WERI-Rb-1 (cell line): ENCODE data around the gene HDAC10.

Experiments
- DNase-seq: peaks from one replicate; pipeline ENCODE4 v3.0.0-alpha.2; 2020
- H3K27ac ChIP-seq: fragments of 250-450 bp; sonication (Bioruptor Pico); 2 replicates; pipeline ENCODE4 v1.5.1; 2020; ENCODE audit warnings: mild to moderate bottlenecking, moderate library complexity
- H3K27me3 ChIP-seq: fragments of 250-450 bp; sonication (Bioruptor Pico); 2 replicates; pipeline ENCODE4 v1.5.1; 2021; ENCODE audit warnings: mild to moderate bottlenecking, low read depth, moderate library complexity; ENCODE audit not compliant: insufficient read depth, severe bottlenecking
- H3K36me3 ChIP-seq: fragments of 250-450 bp; sonication (Bioruptor Pico); 2 replicates; pipeline ENCODE4 v1.5.1; 2020; ENCODE audit warnings: mild to moderate bottlenecking, moderate library complexity
- H3K4me3 ChIP-seq: 2 replicates; pipeline ENCODE4 v1.5.1; 2011; ENCODE audit warnings: low read depth, mild to moderate bottlenecking, control low read depth, low read length
- H3K9me3 ChIP-seq: fragments of 250-450 bp; sonication (Bioruptor Pico); 2 replicates; pipeline ENCODE4 v1.5.1; 2021; ENCODE audit warnings: mild to moderate bottlenecking, moderate library complexity; ENCODE audit not compliant: severe bottlenecking
- TF ChIP-seq, protein P1 (sequence below): IDR thresholded peaks from 2 replicates; pipeline ENCODE4 v1.5.1; 2011; ENCODE audit warnings: low read depth, mild to moderate bottlenecking, control low read depth, inconsistent platforms, low read length

The HDAC10 gene

DNA sequence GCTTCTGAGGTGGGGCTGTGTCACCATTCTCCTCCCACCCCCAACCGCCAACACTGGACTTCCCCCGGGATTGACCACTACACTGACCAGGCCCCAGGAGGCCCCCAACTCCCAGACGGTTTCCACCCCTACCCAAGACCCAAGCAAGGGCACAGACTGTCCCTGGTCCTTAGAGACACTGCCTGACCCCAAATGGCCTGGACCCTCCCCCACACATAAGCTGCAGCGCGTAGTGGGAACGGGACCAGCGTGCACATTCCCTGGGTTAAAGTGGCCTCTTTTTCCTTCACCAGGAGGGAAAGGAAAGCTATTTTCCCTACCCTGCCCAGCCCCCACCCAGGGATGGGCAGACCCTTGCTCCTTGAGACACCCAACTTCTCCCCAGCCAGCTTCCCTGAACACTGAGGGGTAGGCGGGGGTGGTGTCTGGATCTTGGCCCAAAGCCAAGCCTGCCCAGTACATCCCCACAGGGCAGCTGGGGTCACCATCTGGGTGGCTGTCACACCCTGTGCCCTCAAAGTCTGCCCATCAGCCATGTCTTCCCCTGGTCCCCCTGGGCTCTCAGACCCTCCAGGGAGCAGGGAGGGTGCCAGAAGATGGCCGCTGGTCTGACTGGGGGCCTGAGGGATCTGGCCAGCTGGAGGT is 12.0 kb upstream of the HDAC10 start:
- H3K4me3 ChIP-seq: peak overlapping the region; percentile 15
- DNase-seq: peak; percentile 70
- H3K9me3 ChIP-seq: no peaks in the 10 kb centered on the region
- TF ChIP-seq, protein P1, sequence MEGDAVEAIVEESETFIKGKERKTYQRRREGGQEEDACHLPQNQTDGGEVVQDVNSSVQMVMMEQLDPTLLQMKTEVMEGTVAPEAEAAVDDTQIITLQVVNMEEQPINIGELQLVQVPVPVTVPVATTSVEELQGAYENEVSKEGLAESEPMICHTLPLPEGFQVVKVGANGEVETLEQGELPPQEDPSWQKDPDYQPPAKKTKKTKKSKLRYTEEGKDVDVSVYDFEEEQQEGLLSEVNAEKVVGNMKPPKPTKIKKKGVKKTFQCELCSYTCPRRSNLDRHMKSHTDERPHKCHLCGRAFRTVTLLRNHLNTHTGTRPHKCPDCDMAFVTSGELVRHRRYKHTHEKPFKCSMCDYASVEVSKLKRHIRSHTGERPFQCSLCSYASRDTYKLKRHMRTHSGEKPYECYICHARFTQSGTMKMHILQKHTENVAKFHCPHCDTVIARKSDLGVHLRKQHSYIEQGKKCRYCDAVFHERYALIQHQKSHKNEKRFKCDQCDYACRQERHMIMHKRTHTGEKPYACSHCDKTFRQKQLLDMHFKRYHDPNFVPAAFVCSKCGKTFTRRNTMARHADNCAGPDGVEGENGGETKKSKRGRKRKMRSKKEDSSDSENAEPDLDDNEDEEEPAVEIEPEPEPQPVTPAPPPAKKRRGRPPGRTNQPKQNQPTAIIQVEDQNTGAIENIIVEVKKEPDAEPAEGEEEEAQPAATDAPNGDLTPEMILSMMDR: no peak
- no peaks in the 10 kb centered on the region for H3K27me3 ChIP-seq
- H3K36me3 ChIP-seq: peaks cover 35% of the 10 kb centered on the region
- peak overlapping the region; percentile 80 for H3K27ac ChIP-seq

DNA sequence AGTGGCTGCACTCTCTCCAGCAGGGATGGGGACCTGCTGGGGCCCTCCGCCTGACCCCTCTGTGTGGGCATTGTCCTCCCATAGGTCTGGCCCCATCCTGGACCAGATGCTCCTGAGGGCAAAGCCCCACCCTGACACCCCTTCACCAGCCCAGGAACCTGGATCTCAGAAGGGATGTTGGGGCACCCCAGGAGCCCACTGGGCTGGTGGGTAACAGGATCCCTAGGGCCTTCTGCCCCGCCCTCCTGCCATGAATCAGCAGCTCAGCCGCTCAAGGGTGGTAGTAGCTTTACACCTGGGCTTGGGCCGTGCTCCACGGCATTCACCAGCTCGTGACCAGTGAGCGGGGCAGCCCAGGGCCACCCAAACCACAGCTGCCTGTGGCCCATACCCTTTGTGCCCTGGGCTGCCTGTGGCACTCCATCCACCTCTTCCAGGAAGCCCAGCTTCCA is 11.4 kb upstream of the HDAC10 start:
- H3K4me3 ChIP-seq: peak overlapping the region; percentile 24
- no peaks in the 10 kb centered on the region for H3K9me3 ChIP-seq
- peaks cover 38% of the 10 kb centered on the region for H3K36me3 ChIP-seq
- H3K27ac ChIP-seq: peak overlapping the region; percentile 80
- H3K27me3 ChIP-seq: no peaks in the 10 kb centered on the region
- TF ChIP-seq, protein P1: no peak
- DNase-seq: peak; percentile 53

DNA sequence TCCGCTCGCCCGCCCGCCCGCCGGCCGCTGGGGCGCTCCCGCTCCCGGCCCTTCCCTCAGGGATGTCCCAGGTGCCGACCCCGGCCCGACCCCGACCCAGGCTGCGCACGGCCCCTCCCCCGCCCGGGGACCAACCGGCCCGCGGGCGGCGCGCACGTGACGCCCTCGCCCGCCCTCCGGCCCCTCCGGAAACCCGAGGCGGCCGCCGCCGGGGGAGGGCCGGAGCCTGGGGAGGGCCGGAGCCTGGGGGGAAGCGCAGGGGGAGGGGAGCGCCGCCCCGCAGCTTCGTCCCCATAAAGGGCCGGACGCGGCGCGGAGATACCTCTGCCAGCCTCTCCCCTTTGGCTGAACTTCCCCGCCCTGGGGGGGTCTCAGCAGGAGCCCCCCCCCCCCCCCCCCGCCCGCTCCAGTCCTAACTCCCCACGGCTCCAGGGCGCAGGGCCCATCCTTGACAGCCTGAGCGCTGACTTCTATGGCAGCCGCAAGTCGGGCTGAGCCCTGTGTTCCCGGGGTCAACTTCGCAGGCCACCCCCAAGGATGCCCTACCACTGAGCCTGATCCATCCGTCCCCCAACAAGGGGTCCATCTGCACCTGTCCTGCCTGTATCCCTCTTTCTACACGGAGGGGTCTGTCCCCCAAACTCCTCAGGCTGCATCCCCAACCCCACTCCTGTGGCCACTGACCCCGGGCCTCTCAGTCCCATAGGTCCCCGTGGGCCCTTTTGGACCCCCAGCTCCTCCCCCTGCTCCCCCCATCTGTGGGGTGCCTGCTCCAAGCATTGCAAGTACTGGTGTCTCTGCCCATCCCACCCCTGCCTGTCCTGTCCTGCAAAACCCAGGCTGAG is 10.8 kb upstream of the HDAC10 start, which contains the start of gene MAPK12:
MAPK12 (minus strand) TSS at position 69 of the 845 bp plus-strand sequence. CDS start 174 bp downstream, outside the sequence.
- Histone ChIP-seq H3K36me3 (peaks cover 38% of the 10 kb centered on the region), H3K27ac (peak within 1 kb of the TSS; percentile 80), H3K4me3 (peak within 1 kb of the TSS; percentile 77), H3K27me3 (no peaks in the 10 kb centered on the region), H3K9me3 (no peaks in the 10 kb centered on the region)
- peak; percentile 75 for DNase-seq
- TF ChIP-seq, protein P1: no peak

DNA sequence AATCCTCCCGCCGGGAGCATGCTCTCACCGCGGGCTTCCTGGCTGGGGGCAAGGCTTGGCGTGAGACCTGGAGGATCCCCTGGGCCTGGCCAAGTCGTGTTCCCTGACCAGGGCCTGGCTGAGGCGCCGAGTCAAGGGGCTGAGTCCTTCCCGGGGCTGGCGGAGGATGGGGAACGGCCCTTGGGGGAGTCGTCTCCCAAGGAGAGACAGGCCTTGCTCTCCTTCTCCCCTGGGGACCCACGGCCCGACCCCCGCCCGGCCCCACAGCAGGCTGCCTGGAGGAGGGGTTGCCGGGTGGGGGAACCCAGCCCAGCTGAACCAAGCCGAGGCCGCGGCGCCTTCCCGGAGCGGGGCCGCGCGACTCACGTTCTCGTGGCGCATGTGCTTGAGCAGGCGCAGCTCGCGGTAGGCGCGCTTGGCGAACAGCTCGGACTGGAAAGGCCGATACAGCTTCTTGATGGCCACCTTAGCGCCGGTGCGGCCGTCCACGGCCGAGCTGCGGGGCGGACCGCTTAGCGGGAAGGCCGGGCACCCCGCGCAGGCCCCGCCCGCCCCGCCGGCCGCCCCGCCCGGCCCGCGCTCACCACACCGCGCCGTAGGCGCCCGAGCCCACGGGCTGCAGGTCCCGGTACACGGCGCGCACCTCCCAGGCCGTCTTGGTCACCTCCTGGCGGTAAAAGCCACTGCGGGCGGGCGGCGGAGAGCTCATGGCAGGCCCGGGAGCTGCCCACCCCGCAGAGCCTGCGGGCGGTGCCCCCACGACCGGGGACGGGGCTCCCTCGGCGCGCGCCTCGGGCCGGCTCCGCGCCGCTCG is 9.9 kb upstream of the HDAC10 start:
- H3K27me3 ChIP-seq: no peaks in the 10 kb centered on the region
- TF ChIP-seq, protein P1: no peak
- peaks cover 41% of the 10 kb centered on the region for H3K36me3 ChIP-seq
- H3K9me3 ChIP-seq: no peaks in the 10 kb centered on the region
- peak; percentile 51 for DNase-seq
- peak overlapping the region; percentile 80 for H3K27ac ChIP-seq
- peak overlapping the region; percentile 77 for H3K4me3 ChIP-seq

DNA sequence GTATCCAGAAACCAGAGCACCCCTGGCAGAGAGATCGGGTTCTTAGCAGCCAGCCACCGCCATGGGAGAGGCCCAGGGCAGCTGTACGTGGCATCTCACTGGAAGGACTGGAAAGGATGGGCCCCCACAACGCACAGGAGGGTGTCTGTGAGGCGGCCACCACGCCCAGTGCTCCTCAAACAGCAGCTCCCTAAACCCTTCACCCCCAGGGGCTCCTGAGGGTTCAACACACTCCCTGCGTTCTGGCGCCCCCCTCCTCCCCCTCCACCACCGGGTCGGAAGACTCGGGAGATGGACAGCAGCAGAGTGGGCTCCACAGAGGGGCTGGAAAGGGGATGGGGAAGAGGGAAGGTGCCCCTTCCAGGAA is 9.4 kb upstream of the HDAC10 start:
- Histone ChIP-seq H3K27ac (peak overlapping the region; percentile 80), H3K9me3 (no peaks in the 10 kb centered on the region), H3K27me3 (no peaks in the 10 kb centered on the region), H3K4me3 (peak overlapping the region; percentile 77), H3K36me3 (peaks cover 45% of the 10 kb centered on the region)
- TF ChIP-seq, protein P1: no peak
- DNase-seq: no peak
